HG02885 (cell line): ENCODE data around the gene NOVA1.
"Not testable (repeated sequence)": the region's sequence is repeated elsewhere in the genome, so short reads cannot be mapped to it uniquely, and the experiment has no call there.

Experiments used
- ATAC-seq: cut with Tn5 transposase; IDR thresholded peaks from one replicate; pipeline ENCODE4 v1.9.1; 2021; ENCODE audit warnings: mild to moderate bottlenecking; ENCODE audit not compliant: unreplicated experiment, poor library complexity

Gene NOVA1, protein sequence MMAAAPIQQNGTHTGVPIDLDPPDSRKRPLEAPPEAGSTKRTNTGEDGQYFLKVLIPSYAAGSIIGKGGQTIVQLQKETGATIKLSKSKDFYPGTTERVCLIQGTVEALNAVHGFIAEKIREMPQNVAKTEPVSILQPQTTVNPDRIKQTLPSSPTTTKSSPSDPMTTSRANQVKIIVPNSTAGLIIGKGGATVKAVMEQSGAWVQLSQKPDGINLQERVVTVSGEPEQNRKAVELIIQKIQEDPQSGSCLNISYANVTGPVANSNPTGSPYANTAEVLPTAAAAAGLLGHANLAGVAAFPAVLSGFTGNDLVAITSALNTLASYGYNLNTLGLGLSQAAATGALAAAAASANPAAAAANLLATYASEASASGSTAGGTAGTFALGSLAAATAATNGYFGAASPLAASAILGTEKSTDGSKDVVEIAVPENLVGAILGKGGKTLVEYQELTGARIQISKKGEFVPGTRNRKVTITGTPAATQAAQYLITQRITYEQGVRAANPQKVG

DNA sequence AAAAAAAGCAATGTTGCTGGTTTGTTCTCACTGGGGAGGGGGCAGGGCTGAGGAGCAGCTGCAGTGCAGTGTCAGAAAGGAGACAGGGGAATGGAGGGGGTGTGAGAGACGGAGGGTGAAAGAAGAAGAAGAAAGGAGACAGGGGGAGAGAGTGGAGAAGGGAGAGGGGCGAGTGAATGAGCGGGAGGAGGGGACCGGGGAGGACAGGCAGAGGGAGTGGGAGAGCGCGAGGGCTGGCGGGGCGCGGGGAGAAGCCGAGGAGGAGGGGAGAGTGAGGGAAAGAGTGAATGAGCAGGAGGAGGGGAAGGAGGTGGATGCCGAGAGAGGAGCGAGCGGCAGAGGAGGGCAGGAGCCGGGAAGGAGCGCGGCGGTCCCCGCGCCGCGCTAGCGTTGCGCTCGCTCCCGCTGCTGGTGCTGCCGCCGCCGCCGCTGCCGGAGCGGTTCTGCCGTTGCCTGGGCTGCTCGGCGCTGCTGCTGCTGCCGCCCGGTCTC lies at the start of gene NOVA1:
TSS of gene NOVA1 (minus strand) at position 445 of the 492 bp plus-strand sequence. CDS start 597 bp downstream, outside the sequence.
- peak; percentile 31 for ATAC-seq

DNA sequence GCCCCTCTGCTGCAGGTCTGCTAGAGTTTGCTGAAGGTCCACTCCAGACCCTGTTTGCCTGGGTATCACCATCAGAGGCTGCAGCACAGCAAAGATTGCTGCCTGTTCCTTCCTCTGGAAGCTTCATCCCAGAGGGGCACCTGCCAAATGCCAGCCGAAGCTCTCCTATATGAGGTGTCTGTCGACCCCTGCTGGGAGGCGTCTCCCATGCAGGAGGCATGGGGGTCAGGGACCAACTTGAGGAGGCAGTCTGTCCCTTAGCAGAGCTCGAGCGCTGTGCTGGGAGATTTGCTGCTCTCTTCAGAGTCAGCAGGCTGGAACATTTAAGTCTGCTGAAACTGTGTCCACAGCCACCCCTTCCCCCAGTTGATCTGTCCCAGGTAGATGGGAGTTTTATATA lies 47.2 kb upstream of the NOVA1 start:
- not testable (repeated sequence) for ATAC-seq

DNA sequence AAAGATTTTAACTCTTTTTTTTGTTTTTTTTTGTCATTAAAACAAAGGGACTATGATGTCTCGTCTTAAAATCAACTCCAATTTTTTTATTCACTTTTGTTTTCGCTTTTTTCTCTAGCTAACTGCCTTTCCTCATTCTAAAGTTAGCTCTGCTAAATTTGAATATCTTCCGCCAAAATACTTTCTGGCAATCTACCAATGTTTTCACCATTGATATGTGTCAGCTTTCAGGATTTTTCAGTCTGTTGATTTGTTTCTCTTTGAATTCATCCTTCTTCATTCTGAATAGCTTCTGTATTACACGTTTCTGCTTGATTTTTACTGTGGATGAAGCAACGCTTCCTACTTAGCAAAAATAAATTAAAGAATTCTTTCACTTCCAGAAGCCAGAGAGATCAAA lies 38.7 kb upstream of the NOVA1 start:
- ATAC-seq: no peak

DNA sequence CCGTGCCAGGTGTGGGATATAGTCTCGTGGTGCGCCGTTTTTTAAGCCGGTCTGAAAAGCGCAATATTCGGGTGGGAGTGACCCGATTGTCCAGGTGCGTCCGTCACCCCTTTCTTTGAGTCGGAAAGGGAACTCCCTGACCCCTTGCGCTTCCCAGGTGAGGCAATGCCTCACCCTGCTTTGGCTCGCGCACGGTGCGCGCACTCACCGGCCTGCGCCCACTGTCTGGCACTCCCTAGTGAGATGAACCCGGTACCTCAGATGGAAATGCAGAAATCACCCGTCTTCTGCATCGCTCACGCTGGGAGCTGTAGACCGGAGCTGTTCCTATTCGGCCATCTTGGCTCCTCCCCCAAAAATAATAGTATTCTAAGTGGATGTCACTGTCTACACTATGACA lies 37.1 kb upstream of the NOVA1 start:
- not testable (repeated sequence) for ATAC-seq

DNA sequence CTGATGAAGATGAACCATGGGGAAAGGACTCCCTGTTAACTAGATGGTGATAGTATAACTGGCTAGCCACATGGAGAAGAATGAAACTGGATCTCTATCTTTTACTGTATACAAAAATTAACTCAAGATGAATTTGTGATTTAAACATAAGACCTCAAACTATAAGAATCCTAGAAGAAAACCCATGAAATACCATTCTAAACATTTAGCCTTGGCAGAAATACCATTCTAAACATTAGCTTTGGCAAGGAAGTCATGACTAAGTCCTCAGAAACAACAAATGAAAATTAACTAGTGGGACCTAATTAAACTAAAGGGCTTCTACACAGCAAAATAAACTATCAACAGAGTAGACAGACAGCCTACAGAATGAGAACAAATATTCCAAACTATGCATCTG lies 28.4 kb upstream of the NOVA1 start:
- ATAC-seq: no peak

DNA sequence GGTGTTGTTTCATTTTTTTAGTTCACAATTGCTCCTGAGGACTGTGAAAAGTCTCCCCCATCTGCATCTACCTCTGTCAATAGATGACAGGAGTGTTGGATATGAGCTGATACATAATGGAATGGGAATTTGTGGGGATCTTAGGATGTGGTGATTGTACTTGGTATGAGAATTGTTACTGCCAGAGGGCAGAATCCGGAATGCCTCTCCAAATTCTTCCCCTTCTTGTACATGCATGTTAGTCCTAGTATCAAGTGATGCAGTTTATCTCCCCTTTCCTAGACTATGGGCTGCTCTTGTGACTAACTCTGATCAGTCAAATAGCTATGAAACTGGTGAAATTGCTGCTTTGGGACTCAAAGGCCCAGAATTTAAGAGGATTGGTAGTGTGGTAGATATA lies 24.8 kb upstream of the NOVA1 start:
- no peak for ATAC-seq

DNA sequence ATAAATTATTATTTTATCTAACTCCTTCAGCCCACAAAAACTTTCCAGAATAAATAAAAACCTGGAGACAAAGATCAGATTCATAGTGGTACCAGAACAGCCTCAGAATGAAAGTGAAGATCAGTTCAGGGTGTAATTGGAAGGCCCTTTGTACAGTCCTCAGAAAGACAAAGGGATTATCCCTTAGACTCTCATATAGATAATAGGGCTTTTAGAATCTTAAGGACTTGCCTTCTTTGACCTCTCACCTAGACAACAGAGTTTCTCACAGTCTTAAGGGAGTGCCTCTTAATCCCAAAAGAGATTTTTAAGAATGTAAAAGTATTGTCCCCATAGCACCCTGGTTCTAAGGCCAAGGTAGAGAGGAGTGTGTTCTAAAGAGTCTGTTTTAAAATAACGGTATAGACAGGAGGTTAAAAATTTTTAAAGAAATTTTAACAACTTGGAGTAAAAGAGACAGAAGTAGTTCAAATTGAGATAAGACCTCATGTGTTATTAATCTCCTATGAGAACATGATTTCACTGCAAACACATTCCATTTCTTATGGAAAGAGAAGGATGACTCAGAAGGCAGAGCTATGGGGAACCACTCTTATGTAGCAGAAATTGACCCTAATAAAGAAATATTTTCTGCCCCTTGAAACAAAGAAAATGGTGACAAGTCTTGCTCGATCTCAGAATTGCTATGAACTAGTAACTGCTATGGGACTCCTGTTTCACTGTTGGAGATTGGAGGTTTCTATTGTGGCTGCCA lies 24.2 kb upstream of the NOVA1 start:
- ATAC-seq: no peak

DNA sequence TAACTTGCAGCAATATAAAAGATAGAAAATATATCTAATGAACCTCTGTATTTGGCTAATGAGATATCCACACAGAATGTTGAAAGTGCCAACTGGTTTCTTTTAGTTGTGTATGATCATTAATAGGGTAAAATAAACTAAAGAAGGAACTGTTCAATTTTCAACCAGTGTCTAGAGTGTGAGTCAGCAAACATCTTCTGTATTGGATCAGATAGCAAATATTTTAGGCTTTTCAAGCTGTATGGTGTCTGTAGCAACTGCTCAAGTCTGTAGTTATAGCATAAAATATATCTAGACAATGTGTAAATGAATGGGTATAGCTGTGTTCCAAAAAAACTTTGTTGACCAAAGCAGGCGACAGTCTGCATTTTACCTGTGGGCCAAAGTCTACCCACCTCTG lies 23.5 kb upstream of the NOVA1 start:
- ATAC-seq: no peak

DNA sequence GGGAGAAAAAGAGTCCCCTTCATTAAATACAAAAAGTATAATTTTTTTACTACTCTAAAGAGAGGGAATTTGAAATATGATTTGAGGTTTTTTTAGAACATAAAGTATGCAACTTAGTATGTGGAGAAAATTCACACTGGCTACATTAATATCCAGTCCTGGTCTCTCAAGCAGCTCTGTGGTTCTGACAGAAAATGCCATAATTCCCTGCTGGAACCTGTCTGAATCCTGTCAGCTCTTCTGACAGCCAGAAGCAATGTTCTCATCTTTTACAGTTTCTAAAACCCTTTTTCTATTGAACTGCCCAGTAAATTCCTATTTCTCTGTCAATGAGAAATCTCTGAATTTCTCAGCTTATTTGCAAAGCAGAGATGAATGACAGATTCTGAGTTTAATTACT lies 13.4 kb upstream of the NOVA1 start:
- ATAC-seq: no peak

DNA sequence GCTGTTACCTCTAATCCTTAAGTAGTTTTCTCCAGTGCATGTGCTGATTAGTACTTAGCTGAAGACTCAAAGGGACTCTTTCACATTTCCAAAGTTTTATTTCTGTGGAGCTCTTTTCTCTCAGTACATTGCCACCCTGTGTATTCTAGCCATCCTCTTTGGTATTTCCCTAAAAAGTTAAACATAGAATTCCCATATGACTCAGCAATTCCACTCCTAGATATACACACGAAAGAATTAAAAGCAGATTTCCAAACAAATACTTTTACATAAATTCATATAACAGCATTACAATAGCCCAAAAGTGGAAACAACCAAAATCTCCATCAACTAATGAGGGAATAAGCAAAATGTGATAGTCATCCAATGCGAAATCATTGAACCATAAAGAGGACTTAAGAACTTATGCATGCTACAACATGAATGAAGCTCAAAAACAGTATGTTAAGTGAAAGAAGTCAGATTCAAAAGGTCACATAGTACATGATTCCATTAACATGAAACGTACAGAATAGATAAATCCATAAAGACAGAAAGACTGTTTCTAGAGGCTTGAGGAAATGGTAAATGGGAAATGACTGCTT lies 9.0 kb upstream of the NOVA1 start:
- ATAC-seq: no peak

DNA sequence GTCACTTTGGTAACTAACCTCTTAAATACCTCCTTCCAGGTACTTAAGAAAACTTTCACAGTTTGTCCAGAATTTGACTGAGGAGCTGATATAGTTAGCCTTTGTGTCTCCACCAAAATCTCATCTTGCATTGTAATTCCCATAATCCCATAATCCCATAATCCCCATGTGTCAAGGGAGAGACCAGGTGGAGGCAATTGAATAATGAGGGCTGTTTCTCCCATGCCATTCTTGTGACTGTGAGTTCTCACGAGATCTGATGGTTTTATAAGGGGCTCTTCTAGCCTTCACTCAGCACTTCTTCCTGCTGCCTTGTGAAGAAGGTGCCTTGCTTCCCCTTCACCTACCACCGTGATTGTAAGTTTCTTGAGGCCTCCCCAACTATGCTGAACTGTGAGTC lies 7.8 kb upstream of the NOVA1 start:
- ATAC-seq: no peak

DNA sequence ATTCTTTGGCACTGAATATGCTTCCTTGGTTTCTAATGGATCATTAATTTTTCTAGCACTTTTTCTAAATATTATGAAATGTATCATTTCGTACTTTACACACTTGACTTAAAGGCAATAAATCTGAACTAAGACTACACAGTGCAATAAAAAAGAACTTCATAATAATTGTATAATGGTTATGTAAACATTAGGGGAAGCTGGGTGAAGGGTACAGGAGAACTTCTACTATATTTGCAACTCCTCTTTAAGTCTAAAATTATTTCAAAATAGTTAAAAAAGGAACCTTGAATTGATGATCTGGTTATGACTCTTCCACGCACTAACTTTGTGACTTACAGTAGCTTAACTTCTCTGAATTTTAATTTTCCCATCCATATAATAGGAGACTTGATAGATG lies 5.1 kb upstream of the NOVA1 start:
- ATAC-seq: no peak

DNA sequence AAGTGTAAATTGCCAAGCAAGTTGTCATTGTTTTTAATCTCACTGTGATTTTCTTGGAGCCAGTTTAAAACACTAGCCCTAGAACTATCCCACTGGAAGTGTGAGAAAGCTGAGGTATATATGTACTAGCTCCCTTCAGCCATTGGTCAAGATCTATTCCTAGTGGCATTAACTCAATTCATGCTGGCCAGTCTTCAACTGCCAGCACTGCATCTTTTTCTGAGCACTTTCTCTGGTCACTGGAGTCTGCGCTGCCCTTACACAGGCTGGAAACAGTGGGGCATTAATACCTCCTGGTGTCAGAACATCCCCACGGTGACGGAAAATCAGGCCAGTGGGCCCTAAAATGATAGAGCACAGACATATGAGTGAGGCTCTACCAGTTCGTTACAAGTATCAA lies 4.0 kb upstream of the NOVA1 start:
- ATAC-seq: no peak

DNA sequence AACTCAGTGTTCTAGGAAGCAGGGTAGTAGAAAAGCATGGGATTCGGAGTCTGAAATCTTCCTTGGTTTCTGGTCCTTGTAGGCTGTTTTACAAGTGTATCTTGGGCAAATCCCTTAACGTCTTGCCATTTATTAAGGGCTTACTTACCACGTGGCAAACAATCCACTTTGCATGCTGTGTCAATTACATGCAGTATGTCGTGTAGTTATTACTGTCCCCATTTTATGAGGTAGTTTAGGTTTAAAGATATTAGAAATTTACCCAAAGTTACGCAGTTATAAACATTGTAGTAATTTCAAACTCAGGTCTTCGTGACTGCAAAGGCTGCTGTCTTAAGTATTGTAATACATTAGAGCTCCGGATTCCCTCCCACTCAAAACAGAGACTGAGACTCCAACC lies 1.5 kb upstream of the NOVA1 start:
- no peak for ATAC-seq

DNA sequence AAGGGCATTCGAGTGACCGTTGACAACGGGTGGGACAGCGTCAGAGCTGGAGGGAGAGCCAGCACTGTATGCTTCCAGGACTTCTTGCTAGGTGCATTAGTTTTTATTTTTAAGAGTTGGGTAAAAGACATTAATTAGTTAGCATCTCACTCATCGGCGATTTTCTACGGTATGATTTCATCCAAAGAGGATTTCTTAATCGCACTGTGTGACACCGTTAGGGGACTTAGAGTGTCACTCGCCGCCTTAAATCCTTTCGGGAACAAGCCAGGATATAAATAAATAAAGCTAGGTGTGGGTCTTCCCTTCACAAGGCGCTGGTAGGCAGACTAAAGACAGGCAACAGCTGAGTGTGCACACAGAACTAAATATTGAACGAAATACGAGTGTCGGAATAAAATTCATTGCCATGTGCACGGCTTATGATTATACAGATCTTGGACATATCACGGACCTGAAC lies 869 bp upstream of the NOVA1 start:
- ATAC-seq: no peak

DNA sequence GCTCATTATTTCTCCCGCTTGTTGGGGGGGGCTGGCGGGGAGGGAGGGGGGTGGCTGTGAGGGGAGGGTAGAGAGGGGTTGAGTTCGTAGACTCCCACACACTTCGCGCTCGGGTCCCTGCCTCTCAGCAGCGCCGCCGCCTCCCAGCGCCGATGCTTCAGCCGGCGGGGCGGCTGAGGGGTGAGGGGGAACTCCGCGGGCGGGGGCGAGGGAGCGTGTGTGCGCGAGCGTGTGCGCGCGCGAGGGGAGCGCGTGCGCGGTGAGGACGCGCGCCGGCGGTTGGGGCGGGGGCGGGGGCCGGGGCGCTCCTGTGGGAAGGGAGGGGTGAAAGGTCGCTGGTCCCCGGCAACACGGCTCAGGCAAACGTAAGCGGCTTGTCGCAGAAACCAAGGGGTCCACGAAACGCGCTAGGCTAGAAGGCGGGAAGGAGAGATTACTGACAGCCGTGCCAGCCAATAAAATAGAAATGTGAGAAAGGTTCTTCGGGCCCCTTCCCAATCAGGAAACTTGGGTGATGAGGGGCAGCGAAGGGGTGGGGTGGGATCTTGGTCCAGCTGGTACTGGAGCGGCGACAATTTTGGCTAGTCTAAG lies 343 bp upstream of the NOVA1 start:
- peak; percentile 88 for ATAC-seq

DNA sequence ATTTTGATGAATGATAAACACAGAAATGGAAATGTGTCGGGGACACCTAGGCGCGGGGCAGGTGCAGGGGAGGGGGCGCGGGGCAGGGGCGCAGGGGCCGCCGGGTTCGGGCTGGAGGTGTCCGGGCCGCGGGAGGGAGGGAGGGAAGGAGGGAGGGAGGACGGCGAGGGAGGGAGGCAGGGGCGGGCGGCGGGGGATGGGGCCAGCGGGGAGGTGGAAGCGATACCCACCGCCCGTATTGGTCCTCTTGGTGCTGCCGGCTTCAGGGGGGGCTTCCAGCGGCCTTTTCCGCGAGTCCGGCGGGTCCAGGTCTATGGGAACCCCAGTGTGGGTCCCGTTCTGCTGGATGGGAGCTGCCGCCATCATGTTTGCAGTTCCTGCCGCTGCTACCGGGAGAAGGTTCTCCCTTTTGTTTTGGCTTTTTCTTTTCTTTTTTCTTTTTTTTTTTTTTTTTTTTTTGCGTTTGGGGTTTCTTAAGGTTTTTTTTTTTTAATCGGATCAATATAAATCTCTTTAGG lies 703 bp downstream of the NOVA1 start:
- no peak for ATAC-seq

DNA sequence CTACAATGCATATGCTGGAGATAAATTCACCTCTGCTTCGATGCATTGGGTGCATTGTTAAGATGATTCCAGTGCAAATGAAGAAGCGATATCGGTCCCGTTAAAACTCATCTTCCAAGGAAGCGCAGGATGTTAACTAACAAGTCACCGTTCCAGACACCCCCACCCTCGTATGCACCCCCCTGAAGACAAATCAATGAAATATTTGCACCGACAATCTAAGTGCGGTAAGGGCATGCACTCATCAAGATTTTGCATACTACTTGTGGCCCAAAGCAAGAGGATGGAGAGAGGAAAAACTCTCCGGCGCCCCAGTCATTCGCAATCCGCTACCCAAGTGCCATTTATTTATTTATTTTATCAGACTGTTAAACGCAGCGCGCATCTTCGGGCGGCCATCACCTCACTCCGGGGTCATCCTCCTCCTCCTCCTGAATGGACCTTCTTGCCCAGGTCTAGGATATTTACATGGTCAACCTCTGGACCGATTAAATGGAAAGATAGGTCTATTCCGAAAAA lies 1.2 kb downstream of the NOVA1 start:
- no peak for ATAC-seq

DNA sequence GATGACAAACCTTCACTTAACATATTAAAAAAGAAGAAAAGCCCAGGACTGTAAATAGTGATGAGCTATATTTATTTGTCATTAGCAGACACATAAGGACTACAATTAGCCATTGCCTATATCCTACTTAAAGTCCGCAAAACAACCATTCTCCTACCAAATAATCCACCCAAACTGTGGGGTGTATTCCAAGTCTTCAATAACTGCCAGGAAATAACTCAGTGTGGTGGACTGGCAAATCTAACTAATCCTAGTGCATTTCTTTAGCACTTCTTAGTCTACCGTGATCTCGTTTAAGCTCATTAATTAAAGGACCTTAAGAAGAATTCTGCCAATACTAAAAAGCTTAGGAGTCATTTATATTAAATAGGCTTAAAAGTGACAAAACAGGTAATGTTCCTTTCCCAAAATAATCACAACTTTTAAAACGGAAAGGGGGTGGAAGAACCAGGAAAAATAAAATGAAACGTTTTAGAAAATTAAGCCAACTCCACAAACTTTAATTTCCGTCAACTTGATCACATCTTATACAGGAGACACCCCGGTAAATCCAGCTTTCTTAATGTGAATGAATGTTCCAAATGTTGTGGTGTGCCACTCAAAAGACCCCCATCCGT lies 1.8 kb downstream of the NOVA1 start:
- ATAC-seq: no peak
